ENCODE data around the gene ASL.

DNA sequence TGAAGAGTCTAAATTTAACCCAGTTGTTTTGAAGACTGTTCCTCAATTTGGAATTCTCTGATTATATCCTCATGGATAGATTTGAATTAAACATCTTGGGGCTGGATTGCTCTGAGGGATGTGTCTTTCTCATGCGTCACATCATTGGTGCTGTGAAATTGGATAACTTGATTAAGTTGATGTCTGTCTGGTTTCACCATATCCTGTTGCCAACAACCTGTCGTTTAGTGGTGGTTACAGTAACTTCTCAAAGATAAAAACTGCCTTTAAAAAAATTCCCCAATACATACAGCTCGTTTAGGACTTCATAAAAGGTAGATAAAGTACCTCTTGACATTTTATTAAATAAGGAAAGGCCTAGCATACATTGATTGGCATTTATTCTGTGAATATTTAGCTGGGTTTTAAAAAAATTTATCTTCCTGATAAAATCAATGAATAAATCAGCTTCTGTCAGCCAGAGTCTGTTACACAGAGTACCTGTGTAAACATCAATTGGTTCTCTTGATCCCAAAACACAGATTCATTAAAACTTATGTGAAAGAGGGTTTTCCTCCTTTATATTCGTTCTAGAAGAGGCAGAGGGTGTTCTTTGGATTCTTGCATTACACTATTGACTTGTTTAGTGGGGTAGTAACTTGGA lies 49.6 kb downstream of the ASL start:
- no peak for TF ChIP-seq SIN3A (IDR thresholded peaks at IDR 0.05; ENCODE audit: borderline replicate concordance, insufficient read depth, low read length)
- no peak for TF ChIP-seq POLR2AphosphoS5 (IDR thresholded peaks at IDR 0.05; ENCODE audit: low read depth, low read length)
- TF ChIP-seq, protein P1, sequence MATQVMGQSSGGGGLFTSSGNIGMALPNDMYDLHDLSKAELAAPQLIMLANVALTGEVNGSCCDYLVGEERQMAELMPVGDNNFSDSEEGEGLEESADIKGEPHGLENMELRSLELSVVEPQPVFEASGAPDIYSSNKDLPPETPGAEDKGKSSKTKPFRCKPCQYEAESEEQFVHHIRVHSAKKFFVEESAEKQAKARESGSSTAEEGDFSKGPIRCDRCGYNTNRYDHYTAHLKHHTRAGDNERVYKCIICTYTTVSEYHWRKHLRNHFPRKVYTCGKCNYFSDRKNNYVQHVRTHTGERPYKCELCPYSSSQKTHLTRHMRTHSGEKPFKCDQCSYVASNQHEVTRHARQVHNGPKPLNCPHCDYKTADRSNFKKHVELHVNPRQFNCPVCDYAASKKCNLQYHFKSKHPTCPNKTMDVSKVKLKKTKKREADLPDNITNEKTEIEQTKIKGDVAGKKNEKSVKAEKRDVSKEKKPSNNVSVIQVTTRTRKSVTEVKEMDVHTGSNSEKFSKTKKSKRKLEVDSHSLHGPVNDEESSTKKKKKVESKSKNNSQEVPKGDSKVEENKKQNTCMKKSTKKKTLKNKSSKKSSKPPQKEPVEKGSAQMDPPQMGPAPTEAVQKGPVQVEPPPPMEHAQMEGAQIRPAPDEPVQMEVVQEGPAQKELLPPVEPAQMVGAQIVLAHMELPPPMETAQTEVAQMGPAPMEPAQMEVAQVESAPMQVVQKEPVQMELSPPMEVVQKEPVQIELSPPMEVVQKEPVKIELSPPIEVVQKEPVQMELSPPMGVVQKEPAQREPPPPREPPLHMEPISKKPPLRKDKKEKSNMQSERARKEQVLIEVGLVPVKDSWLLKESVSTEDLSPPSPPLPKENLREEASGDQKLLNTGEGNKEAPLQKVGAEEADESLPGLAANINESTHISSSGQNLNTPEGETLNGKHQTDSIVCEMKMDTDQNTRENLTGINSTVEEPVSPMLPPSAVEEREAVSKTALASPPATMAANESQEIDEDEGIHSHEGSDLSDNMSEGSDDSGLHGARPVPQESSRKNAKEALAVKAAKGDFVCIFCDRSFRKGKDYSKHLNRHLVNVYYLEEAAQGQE (IDR thresholded peaks at IDR 0.05; ENCODE audit: insufficient read depth in 1 of 2, low read depth in 2 of 2, low read length in 2 of 2): no peak
- TF ChIP-seq TAF1 (IDR thresholded peaks at IDR 0.05; ENCODE audit: borderline replicate concordance, insufficient read depth, low read length): no peak
- TF ChIP-seq FOXP2 (optimal IDR thresholded peaks at IDR 0.05; ENCODE audit: borderline replicate concordance, extremely low read depth, extremely low read length, insufficient read depth): no peak
